DND-41 (cell line): ENCODE results near the gene SERPINH1.

Experiments used
- EZH2 ChIP-seq: IDR thresholded peaks from 3 replicates; pipeline ENCODE4 v1.6.1; 2012; ENCODE audit warnings: borderline replicate concordance, low read depth, mild to moderate bottlenecking, moderate library complexity, low read length, inconsistent platforms; ENCODE audit not compliant: severe bottlenecking
- TF ChIP-seq, protein P1 (sequence below): IDR thresholded peaks from 2 replicates; pipeline ENCODE4 v1.5.1; 2012; ENCODE audit warnings: borderline replicate concordance, low read length, moderate library complexity, mild to moderate bottlenecking; ENCODE audit not compliant: poor library complexity, severe bottlenecking; ENCODE audit errors: extremely low read depth

DNA sequence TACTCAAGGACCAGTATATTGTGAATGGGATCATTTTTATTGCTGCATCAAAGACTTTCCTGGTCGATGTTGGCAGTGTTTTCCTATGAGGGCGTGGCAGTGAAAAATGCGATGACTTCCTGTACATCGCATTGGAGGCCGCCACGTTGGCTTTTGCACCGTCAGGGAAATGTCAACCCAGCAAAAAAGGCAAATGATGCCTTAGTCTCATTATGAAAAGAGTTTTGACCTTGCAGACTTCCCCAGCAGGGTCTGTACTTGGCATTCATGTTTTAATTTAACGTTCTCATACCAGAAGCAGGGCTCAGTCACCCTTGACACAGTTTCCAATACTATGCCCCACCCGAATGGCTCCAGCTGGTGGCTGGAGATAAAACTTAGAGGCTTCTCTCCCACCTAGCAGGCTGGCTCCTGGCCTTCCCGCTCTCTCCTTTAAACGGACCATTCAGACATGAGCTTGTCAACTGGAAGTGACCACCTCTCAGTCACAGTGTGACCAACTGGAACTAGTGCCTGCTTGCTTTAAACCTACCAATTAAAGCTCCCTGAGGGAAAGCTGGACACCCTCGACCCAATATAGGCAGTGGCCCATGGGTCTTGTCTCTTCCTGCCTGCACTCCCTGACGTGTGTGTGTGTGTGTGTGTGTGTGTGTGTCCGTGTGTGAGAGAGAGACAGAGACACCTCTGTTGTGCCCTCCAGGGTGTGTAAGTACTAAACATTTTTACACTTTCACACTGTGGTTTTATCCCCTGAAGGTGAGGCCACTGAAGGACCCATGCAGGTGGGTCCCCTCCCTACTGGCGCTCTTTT, 27.6 kb upstream of the SERPINH1 start:
- TF ChIP-seq, protein P1, sequence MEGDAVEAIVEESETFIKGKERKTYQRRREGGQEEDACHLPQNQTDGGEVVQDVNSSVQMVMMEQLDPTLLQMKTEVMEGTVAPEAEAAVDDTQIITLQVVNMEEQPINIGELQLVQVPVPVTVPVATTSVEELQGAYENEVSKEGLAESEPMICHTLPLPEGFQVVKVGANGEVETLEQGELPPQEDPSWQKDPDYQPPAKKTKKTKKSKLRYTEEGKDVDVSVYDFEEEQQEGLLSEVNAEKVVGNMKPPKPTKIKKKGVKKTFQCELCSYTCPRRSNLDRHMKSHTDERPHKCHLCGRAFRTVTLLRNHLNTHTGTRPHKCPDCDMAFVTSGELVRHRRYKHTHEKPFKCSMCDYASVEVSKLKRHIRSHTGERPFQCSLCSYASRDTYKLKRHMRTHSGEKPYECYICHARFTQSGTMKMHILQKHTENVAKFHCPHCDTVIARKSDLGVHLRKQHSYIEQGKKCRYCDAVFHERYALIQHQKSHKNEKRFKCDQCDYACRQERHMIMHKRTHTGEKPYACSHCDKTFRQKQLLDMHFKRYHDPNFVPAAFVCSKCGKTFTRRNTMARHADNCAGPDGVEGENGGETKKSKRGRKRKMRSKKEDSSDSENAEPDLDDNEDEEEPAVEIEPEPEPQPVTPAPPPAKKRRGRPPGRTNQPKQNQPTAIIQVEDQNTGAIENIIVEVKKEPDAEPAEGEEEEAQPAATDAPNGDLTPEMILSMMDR = no peak
- no peak for TF ChIP-seq EZH2
